WTC11 (cell line): ENCODE results near the gene AIFM2. TPM values are rescaled to one million over a fixed set of nuclear protein-coding genes. Genes with fewer than 3 reads are reported as not detected.

ENCODE experiments used
- ATAC-seq: fragments of 200-7000 bp; cut with Tn5 transposase; 2 replicates; pipeline ENCODE4 v1.10.0; 2021; ENCODE audit warnings: mild to moderate bottlenecking, moderate library complexity
- Bru-seq: library from RNA; stranded (reverse); fragments of 400-500 nt; gene quantifications from one replicate; lab custom pipeline; 2021; lab: Mats Ljungman, UMichigan
- CTCF ChIA-PET: fragments of 300-600 bp; sonication (Branson Sonifier 250); formaldehyde crosslinking; loops from one replicate; lab custom pipeline; 2021; ENCODE audit warnings: antibody characterized with exemption; lab: Charles Lee
- POLR2A ChIA-PET: fragments of 350-600 bp; sonication (Branson Sonifier 250); formaldehyde crosslinking; loops from one replicate; lab custom pipeline; 2021; ENCODE audit warnings: antibody characterized with exemption; lab: Charles Lee
- DNase-seq: peaks from one replicate; pipeline ENCODE4 v3.0.0; 2021; ENCODE audit warnings: low spot score
- H3K27ac Mint-ChIP-seq: 2 replicates; pipeline ENCODE4 v1.8.0; 2021; ENCODE audit warnings: mixed read lengths
- H3K27me3 Mint-ChIP-seq: 2 replicates; pipeline ENCODE4 v1.8.0; 2021; ENCODE audit warnings: low read depth, mild to moderate bottlenecking, moderate library complexity, mixed read lengths
- H3K36me3 Mint-ChIP-seq: 2 replicates; pipeline ENCODE4 v1.8.0; 2021; ENCODE audit warnings: mixed read lengths
- H3K4me1 Mint-ChIP-seq: 2 replicates; pipeline ENCODE4 v1.8.0; 2022; ENCODE audit warnings: mixed read lengths
- H3K4me3 Mint-ChIP-seq: 2 replicates; pipeline ENCODE4 v1.8.0; 2021; ENCODE audit warnings: mild to moderate bottlenecking, moderate library complexity, mixed read lengths
- H3K9me3 Mint-ChIP-seq: 2 replicates; pipeline ENCODE4 v1.8.0; 2021; ENCODE audit warnings: mixed read lengths
- CREM ChIP-seq: sonication (generic); formaldehyde crosslinking; IDR thresholded peaks from 2 replicates; pipeline ENCODE4 v1.8.1; 2022; ENCODE audit warnings: mild to moderate bottlenecking, missing genetic modification reagents, moderate library complexity
- ELF4 ChIP-seq: sonication (generic); formaldehyde crosslinking; IDR thresholded peaks from 2 replicates; pipeline ENCODE4 v1.8.1; 2022; ENCODE audit warnings: low read depth, mild to moderate bottlenecking, moderate library complexity, missing genetic modification reagents
- FOXJ3 ChIP-seq: sonication (generic); formaldehyde crosslinking; IDR thresholded peaks from 2 replicates; pipeline ENCODE4 v1.9.0; 2021; ENCODE audit warnings: missing genetic modification reagents, mild to moderate bottlenecking, borderline replicate concordance
- GABPB1 ChIP-seq: sonication (generic); formaldehyde crosslinking; IDR thresholded peaks from 2 replicates; pipeline ENCODE4 v1.8.1; 2023; ENCODE audit warnings: mild to moderate bottlenecking, missing genetic modification reagents
- JAZF1 ChIP-seq: fragments of 250-450 bp; sonication (Bioruptor Pico); IDR thresholded peaks from 2 replicates; pipeline ENCODE4 v1.9.0; 2021; ENCODE audit warnings: moderate library complexity, mild to moderate bottlenecking, inconsistent platforms
- KAT7 ChIP-seq: sonication (generic); formaldehyde crosslinking; IDR thresholded peaks from 2 replicates; pipeline ENCODE4 v1.8.1; 2023; ENCODE audit warnings: missing genetic modification reagents, mild to moderate bottlenecking, borderline replicate concordance
- MXD4 ChIP-seq: fragments of 250-450 bp; sonication (Bioruptor Pico); IDR thresholded peaks from 2 replicates; pipeline ENCODE4 v1.8.0; 2021; ENCODE audit warnings: mild to moderate bottlenecking, moderate library complexity, borderline replicate concordance
- MYBL2 ChIP-seq: sonication (generic); formaldehyde crosslinking; IDR thresholded peaks from 2 replicates; pipeline ENCODE4 v1.8.1; 2023; ENCODE audit warnings: mild to moderate bottlenecking, moderate library complexity, missing genetic modification reagents
- NFYB ChIP-seq: sonication (generic); formaldehyde crosslinking; conservative IDR thresholded peaks from 2 replicates; pipeline ENCODE4 v1.8.0; 2022; ENCODE audit warnings: low read depth, missing genetic modification reagents
- NR1H2 ChIP-seq: sonication (generic); formaldehyde crosslinking; IDR thresholded peaks from 2 replicates; pipeline ENCODE4 v1.9.0; 2021; ENCODE audit warnings: mild to moderate bottlenecking, moderate library complexity, missing genetic modification reagents
- NR2C2 ChIP-seq: sonication (generic); formaldehyde crosslinking; IDR thresholded peaks from 2 replicates; pipeline ENCODE4 v1.8.0; 2022; ENCODE audit warnings: mild to moderate bottlenecking, missing genetic modification reagents
- NR3C1 ChIP-seq: sonication (generic); formaldehyde crosslinking; conservative IDR thresholded peaks from 2 replicates; pipeline ENCODE4 v1.8.1; 2023; ENCODE audit warnings: low read depth, mild to moderate bottlenecking, missing genetic modification reagents
- SP1 ChIP-seq: sonication (generic); formaldehyde crosslinking; conservative IDR thresholded peaks from 2 replicates; pipeline ENCODE4 v1.8.1; 2022; ENCODE audit warnings: missing genetic modification reagents
- TEAD1 ChIP-seq: sonication (generic); formaldehyde crosslinking; IDR thresholded peaks from 2 replicates; pipeline ENCODE4 v1.8.0; 2022; ENCODE audit warnings: mild to moderate bottlenecking, missing genetic modification reagents
- TEAD4 ChIP-seq: sonication (generic); formaldehyde crosslinking; IDR thresholded peaks from 2 replicates; pipeline ENCODE4 v1.8.0; 2022; ENCODE audit warnings: mild to moderate bottlenecking, missing genetic modification reagents
- TP53 ChIP-seq: sonication (generic); formaldehyde crosslinking; IDR thresholded peaks from 2 replicates; pipeline ENCODE4 v1.8.1; 2023; ENCODE audit warnings: mild to moderate bottlenecking, missing genetic modification reagents
- ZNF232 ChIP-seq: sonication (generic); formaldehyde crosslinking; IDR thresholded peaks from 2 replicates; pipeline ENCODE4 v1.8.0; 2022; ENCODE audit warnings: mild to moderate bottlenecking, missing genetic modification reagents
- ZNF396 ChIP-seq: fragments of 250-450 bp; sonication (Bioruptor Pico); IDR thresholded peaks from 2 replicates; pipeline ENCODE4 v1.8.0; 2021; ENCODE audit warnings: mild to moderate bottlenecking, moderate library complexity, borderline replicate concordance
- ZNF532 ChIP-seq: fragments of 250-450 bp; sonication (Bioruptor Pico); IDR thresholded peaks from 2 replicates; pipeline ENCODE4 v1.9.0; 2021; ENCODE audit warnings: mild to moderate bottlenecking, borderline replicate concordance
- long read RNA-seq, 3 experiments: library from RNA in 1 of 3; library from capped mRNA in 1 of 3; library from polyadenylated mRNA in 1 of 3; unstranded in 2 of 3; stranded (forward) in 1 of 3; transcript quantifications; one replicate each; pipeline ENCODE4 v2.0.0, GENCODE V29; 2021
- total RNA-seq: library from RNA; stranded (reverse); gene quantifications from 3 replicates; pipeline ENCODE4 v1.2.3, GENCODE V29; 2021
- TF ChIP-seq, protein P1 (sequence below): sonication (generic); formaldehyde crosslinking; IDR thresholded peaks from 2 replicates; pipeline ENCODE4 v1.8.1; 2023; ENCODE audit warnings: mild to moderate bottlenecking, moderate library complexity, missing genetic modification reagents
- TF ChIP-seq, protein P2 (sequence below): sonication (generic); formaldehyde crosslinking; IDR thresholded peaks from 2 replicates; pipeline ENCODE4 v1.8.0; 2022; ENCODE audit warnings: mild to moderate bottlenecking, missing genetic modification reagents
- TF ChIP-seq, protein P3 (sequence below): sonication (generic); formaldehyde crosslinking; IDR thresholded peaks from 2 replicates; pipeline ENCODE4 v1.8.0; 2022; ENCODE audit warnings: mild to moderate bottlenecking, missing genetic modification reagents
- TF ChIP-seq, protein P4 (sequence below): sonication (generic); formaldehyde crosslinking; IDR thresholded peaks from 2 replicates; pipeline ENCODE4 v1.8.0; 2023; ENCODE audit warnings: missing genetic modification reagents, mild to moderate bottlenecking, borderline replicate concordance

AIFM2 gene
- total RNA-seq, result 4.4 to 5.2 TPM (median 4.6 TPM) in 3 replicates
- percentile 44 among the genes with signal in this experiment for Bru-seq, nascent RNA
- long read RNA-seq, experiment 1, transcript AIFM2-201 (9 exons, 3,243 nt), result major isoform, 18 of 35 reads
- long read RNA-seq, experiment 1, partial matches to known transcripts, result 1 of 35 reads
- long read RNA-seq, experiment 1, other reads (novel, unspliced or antisense), result 14 of 35 reads
- long read RNA-seq, experiment 2, partial matches to known transcripts, result 1 of 9 reads
- long read RNA-seq, experiment 2, other reads (novel, unspliced or antisense), result 3 of 9 reads
- long read RNA-seq, experiment 3, transcript AIFM2-201 (9 exons, 3,243 nt), result major isoform, 17 of 25 reads
- long read RNA-seq, experiment 3, partial matches to known transcripts, result 0 of 25 reads
- long read RNA-seq, experiment 3, other reads (novel, unspliced or antisense), result 6 of 25 reads

- no peaks in the 10 kb centered on the region for H3K9me3 Mint-ChIP-seq
- H3K4me1 Mint-ChIP-seq, result peaks cover 12% of the 10 kb centered on the region
- DNase-seq (peak; percentile 81), ATAC-seq (peak; percentile 79)
- CTCF ChIA-PET, result interaction anchor here (1.4 kb wide), 1 partner anchor 16 kb away, joined by 4 read pairs; no protein-coding TSS in a partner anchor
- H3K36me3 Mint-ChIP-seq, result no peaks in the 10 kb centered on the region
- POLR2A ChIA-PET, result no interaction called here
- H3K27ac Mint-ChIP-seq, result peak within 1 kb of the TSS; percentile 57; the same call in 1 of the 2 replicates
- H3K4me3 Mint-ChIP-seq, result peak within 1 kb of the TSS; percentile 88
- H3K27me3 Mint-ChIP-seq, result peaks cover 24% of the 10 kb centered on the region
- TF ChIP-seq ELF4 (CRISPR knock-in tag) (no peak), MYBL2 (CRISPR knock-in tag) (no peak), NFYB (no peak), CREM (CRISPR knock-in tag) (0 out of 2 replicates have a peak, but pooled peaks have one; percentile 34), JAZF1 (CRISPR knock-in tag) (no peak), TEAD1 (CRISPR knock-in tag) (0 out of 2 replicates have a peak, but pooled peaks have one; percentile 29), SP1 (CRISPR knock-in tag) (no peak), ZNF232 (CRISPR knock-in tag) (no peak), NR2C2 (CRISPR knock-in tag) (no peak), MXD4 (no peak), KAT7 (CRISPR knock-in tag) (no peak), NR3C1 (CRISPR knock-in tag) (no peak), TEAD4 (CRISPR knock-in tag) (0 out of 2 replicates have a peak, but pooled peaks have one; percentile 17), ZNF396 (CRISPR knock-in tag) (no peak), NR1H2 (CRISPR knock-in tag) (no peak), GABPB1 (CRISPR knock-in tag) (peak; percentile 50; the same call in 1 of the 2 replicates), FOXJ3 (no peak), ZNF532 (CRISPR knock-in tag) (no peak), TP53 (CRISPR knock-in tag) (no peak; the same call in 1 of the 2 replicates)
- TF ChIP-seq, protein P1, sequence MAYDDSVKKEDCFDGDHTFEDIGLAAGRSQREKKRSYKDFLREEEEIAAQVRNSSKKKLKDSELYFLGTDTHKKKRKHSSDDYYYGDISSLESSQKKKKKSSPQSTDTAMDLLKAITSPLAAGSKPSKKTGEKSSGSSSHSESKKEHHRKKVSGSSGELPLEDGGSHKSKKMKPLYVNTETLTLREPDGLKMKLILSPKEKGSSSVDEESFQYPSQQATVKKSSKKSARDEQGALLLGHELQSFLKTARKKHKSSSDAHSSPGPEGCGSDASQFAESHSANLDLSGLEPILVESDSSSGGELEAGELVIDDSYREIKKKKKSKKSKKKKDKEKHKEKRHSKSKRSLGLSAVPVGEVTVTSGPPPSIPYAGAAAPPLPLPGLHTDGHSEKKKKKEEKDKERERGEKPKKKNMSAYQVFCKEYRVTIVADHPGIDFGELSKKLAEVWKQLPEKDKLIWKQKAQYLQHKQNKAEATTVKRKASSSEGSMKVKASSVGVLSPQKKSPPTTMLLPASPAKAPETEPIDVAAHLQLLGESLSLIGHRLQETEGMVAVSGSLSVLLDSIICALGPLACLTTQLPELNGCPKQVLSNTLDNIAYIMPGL (CRISPR knock-in tag), result peak; percentile 89; the same call in 1 of the 2 replicates
- TF ChIP-seq, protein P2, sequence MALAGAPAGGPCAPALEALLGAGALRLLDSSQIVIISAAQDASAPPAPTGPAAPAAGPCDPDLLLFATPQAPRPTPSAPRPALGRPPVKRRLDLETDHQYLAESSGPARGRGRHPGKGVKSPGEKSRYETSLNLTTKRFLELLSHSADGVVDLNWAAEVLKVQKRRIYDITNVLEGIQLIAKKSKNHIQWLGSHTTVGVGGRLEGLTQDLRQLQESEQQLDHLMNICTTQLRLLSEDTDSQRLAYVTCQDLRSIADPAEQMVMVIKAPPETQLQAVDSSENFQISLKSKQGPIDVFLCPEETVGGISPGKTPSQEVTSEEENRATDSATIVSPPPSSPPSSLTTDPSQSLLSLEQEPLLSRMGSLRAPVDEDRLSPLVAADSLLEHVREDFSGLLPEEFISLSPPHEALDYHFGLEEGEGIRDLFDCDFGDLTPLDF (CRISPR knock-in tag), result no peak
- TF ChIP-seq, protein P3, sequence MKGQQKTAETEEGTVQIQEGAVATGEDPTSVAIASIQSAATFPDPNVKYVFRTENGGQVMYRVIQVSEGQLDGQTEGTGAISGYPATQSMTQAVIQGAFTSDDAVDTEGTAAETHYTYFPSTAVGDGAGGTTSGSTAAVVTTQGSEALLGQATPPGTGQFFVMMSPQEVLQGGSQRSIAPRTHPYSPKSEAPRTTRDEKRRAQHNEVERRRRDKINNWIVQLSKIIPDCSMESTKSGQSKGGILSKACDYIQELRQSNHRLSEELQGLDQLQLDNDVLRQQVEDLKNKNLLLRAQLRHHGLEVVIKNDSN, result peak; percentile 15; the same call in 1 of the 2 replicates
- TF ChIP-seq, protein P4, sequence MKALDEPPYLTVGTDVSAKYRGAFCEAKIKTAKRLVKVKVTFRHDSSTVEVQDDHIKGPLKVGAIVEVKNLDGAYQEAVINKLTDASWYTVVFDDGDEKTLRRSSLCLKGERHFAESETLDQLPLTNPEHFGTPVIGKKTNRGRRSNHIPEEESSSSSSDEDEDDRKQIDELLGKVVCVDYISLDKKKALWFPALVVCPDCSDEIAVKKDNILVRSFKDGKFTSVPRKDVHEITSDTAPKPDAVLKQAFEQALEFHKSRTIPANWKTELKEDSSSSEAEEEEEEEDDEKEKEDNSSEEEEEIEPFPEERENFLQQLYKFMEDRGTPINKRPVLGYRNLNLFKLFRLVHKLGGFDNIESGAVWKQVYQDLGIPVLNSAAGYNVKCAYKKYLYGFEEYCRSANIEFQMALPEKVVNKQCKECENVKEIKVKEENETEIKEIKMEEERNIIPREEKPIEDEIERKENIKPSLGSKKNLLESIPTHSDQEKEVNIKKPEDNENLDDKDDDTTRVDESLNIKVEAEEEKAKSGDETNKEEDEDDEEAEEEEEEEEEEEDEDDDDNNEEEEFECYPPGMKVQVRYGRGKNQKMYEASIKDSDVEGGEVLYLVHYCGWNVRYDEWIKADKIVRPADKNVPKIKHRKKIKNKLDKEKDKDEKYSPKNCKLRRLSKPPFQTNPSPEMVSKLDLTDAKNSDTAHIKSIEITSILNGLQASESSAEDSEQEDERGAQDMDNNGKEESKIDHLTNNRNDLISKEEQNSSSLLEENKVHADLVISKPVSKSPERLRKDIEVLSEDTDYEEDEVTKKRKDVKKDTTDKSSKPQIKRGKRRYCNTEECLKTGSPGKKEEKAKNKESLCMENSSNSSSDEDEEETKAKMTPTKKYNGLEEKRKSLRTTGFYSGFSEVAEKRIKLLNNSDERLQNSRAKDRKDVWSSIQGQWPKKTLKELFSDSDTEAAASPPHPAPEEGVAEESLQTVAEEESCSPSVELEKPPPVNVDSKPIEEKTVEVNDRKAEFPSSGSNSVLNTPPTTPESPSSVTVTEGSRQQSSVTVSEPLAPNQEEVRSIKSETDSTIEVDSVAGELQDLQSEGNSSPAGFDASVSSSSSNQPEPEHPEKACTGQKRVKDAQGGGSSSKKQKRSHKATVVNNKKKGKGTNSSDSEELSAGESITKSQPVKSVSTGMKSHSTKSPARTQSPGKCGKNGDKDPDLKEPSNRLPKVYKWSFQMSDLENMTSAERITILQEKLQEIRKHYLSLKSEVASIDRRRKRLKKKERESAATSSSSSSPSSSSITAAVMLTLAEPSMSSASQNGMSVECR (CRISPR knock-in tag), result 0 out of 2 replicates have a peak, but pooled peaks have one; percentile 59
These were observed at the start of gene AIFM2 for GRCh38 chr10:70132098-70133029. Gene AIFM2, minus strand, starts transcription at chr10:70132825. Its CDS starts 8,741 bp downstream, at chr10:70124084.
